ENCODE measurements around the gene ZMIZ2.

The ZMIZ2 gene

DNA sequence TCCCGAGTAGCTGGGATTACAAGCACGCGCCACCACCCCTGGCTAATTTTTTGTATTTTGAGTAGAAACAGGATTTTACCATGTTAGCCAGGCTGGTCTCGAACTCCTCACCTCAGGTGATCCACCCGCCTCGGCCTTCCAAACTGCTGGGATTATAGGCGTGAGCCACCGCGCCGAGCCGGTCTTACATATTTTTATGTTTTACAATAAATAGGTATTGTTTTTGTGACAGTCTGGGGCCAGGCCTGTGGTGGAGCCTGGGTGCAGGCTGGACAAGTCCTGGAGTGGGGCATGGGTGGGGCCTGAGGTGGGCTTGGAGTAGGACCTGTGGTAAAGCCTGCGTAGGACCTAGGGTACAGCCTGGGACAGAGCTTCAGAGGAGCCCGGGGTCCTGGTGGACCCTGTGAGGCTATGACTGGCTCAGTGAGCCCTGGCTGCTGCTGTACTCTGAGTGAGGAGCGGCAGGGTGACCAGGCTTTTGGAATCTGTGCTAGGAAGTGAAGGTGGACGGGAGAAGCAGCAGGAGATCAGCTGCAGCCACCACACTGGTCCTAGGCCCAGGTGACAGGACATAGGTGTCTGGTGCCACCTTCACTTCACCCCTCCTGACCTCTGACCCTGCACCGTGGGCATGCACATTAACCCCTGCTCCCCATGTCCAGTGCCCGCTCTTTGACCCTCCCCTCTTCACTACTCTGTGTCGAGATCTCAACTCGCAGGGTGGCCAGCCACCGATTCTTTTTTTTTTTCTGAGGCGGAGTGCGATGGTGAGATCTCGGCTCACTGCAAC, 9.6 kb upstream of the ZMIZ2 start:
- TF ChIP-seq, protein P1, sequence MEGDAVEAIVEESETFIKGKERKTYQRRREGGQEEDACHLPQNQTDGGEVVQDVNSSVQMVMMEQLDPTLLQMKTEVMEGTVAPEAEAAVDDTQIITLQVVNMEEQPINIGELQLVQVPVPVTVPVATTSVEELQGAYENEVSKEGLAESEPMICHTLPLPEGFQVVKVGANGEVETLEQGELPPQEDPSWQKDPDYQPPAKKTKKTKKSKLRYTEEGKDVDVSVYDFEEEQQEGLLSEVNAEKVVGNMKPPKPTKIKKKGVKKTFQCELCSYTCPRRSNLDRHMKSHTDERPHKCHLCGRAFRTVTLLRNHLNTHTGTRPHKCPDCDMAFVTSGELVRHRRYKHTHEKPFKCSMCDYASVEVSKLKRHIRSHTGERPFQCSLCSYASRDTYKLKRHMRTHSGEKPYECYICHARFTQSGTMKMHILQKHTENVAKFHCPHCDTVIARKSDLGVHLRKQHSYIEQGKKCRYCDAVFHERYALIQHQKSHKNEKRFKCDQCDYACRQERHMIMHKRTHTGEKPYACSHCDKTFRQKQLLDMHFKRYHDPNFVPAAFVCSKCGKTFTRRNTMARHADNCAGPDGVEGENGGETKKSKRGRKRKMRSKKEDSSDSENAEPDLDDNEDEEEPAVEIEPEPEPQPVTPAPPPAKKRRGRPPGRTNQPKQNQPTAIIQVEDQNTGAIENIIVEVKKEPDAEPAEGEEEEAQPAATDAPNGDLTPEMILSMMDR (IDR thresholded peaks at IDR 0.05; ENCODE audit: control insufficient read depth, insufficient read depth, low read depth, low read length, missing control alignments), result no peak
- DNase-seq (ENCODE audit: low read depth), result no peak
- no peak overlapping the region for H3K4me3 ChIP-seq (ENCODE audit: control insufficient read depth, low read depth, low read length)

DNA sequence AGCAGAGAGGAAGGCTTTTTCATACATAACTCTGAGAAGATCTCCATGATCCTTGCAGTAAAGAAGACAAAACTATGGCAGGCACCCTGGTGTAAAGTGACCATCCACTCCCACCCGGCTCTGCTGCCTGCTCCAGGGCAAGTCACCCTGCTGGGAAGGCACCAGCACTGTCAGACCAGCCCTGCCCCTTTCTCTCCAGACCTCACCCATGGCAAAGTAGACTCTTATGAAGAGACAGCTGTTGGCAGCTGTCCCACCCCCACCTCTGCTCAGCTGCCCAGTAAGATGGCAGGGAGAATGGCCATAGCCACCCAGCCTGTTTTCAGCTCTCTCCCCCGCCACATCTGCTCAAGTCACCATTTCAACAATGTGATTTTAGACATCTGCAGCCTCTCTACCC, 8.6 kb upstream of the ZMIZ2 start:
- DNase-seq (ENCODE audit: low read depth), result no peak
- TF ChIP-seq, protein P1 (IDR thresholded peaks at IDR 0.05; ENCODE audit: control insufficient read depth, insufficient read depth, low read depth, low read length, missing control alignments), result no peak
- no peak overlapping the region for H3K4me3 ChIP-seq (ENCODE audit: control insufficient read depth, low read depth, low read length)

DNA sequence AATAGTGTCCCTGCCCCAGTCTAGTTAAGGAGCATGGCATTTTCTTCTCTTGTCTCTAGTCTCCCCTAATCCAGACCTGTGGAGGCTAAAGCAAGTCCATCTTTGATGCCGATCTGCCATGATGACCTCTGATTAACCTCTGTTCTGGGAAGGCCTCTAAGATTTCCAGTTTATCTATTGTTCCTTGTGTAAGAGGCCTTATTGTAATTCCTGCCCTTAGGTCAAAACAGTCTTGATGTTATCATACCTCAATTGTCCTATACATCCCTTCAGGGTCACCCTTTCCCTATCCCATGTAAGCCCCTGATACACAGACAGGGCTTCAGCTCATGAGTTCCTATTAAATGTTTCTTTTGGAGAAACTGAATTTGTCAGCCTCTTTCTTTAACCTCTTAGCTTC, 4.9 kb upstream of the ZMIZ2 start:
- no peak for DNase-seq (ENCODE audit: low read depth)
- TF ChIP-seq, protein P1 (IDR thresholded peaks at IDR 0.05; ENCODE audit: control insufficient read depth, insufficient read depth, low read depth, low read length, missing control alignments), result no peak

DNA sequence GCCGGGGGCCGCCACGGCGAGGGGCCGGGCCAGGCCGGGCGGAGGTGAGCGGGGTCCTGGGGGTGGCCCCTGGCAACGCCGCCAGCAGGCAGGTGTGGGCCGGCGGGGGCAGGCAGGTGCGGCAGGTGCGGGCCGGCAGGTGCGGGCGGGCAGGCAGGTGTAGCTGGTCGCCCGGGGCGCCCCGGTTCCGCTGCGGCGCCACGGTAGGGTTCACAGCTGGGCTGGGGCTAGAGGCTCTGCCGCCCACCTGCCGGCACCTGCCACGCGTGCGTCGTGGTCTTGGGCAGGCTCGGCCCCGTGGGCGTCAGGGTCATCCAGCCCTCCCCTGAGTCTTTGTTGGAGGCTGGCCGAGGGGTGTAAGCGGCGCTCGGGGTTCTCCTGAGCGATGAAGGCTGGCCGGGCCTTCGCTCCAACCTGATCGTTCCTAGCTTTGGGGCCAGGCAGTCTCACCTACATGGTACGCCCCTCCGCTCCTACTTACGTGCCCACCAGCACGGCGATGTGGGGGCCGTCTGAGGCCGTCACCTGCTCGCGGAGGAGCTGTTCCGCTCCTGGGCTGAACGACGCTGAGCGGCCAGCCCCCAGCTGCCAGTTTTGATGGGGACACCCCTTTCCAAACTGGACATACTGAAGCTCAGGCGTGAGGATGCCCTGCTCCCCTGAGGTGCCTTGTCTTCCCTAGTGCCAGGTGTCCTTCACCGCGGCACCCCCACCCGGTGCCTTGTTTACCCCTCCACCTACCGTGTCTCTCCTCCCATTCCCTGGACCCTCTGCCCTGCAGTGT, 493 bp downstream of the ZMIZ2 start:
- TF ChIP-seq, protein P1 (IDR thresholded peaks at IDR 0.05; ENCODE audit: control insufficient read depth, insufficient read depth, low read depth, low read length, missing control alignments), result no peak
- no peak for DNase-seq (ENCODE audit: low read depth)
- H3K4me3 ChIP-seq (ENCODE audit: control insufficient read depth, low read depth, low read length), result peak overlapping the region; percentile 96

More for the DNA sequence above, 4.9 kb upstream of the ZMIZ2 start:
- no peak overlapping the region for H3K4me3 ChIP-seq (ENCODE audit: control insufficient read depth, low read depth, low read length)

DNA sequence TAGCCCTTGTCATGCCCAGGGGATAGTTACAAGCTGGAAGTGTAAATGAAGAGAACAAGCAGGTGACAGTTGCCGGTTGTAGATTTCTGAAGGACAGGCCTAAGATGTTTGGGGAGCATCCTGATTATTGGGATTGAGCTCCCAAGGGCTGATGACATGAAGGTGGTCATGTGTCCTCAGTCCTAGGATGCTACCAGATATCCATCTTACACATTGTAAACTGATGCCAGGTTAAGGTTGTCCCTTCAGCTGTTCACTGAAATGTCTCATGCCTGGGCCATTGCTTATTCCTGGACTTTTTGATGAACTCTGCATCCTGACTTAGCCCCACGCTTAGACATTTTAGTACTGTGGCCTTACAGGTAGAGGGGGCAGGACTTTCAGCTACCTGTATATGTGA, 1.3 kb downstream of the ZMIZ2 start:
- no peak for DNase-seq (ENCODE audit: low read depth)
- TF ChIP-seq, protein P1 (IDR thresholded peaks at IDR 0.05; ENCODE audit: control insufficient read depth, insufficient read depth, low read depth, low read length, missing control alignments), result no peak
- H3K4me3 ChIP-seq (ENCODE audit: control insufficient read depth, low read depth, low read length), result peak overlapping the region; percentile 96

DNA sequence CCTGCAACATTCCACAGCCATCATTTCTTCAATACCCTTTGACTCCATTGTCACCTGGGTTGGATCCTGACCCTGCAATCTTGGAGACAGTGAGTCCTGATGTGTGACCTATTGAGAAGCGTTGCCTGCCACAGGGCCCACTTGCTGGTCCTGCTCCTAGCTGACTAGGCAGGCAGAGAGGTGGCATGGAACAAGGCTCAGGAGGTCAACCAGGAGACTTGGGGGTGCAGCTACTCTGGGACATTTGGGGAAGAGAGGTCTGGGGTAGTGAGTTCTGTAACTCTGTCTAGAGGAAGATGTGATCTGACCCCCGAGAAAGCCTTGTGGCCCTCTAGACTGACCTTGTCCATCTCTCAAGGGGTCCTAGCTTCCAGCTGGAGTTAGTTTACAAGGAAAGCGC, 1.8 kb downstream of the ZMIZ2 start:
- DNase-seq (ENCODE audit: low read depth), result no peak
- H3K4me3 ChIP-seq (ENCODE audit: control insufficient read depth, low read depth, low read length), result no peak overlapping the region
- TF ChIP-seq, protein P1 (IDR thresholded peaks at IDR 0.05; ENCODE audit: control insufficient read depth, insufficient read depth, low read depth, low read length, missing control alignments), result no peak
